Measurements from ENCODE around the gene SH3TC1.

SH3TC1 gene

GRCh38 chr4:8224975-8225625, 26.0 kb downstream of the SH3TC1 start:
- TF ChIP-seq CTCF (IDR thresholded peaks at IDR 0.05; ENCODE audit: low read depth, low read length) (no peak), MAX (IDR thresholded peaks at IDR 0.05; ENCODE audit: low read depth, low read length) (no peak), POLR2A (IDR thresholded peaks at IDR 0.05; ENCODE audit: extremely low read depth, insufficient read length) (no peak), MYC (IDR thresholded peaks at IDR 0.05; ENCODE audit: low read depth, low read length) (no peak)
- DNase-seq (ENCODE audit: low read depth): no peak
- no peak overlapping the region for H3K4me3 ChIP-seq (ENCODE audit: low read depth, low read length)

GRCh38 chr4:8225706-8226443, 26.8 kb downstream of the SH3TC1 start:
- no peak for TF ChIP-seq POLR2A (IDR thresholded peaks at IDR 0.05; ENCODE audit: extremely low read depth, insufficient read length)
- TF ChIP-seq MAX (IDR thresholded peaks at IDR 0.05; ENCODE audit: low read depth, low read length): no peak
- TF ChIP-seq CTCF (IDR thresholded peaks at IDR 0.05; ENCODE audit: low read depth, low read length): no peak
- no peak for TF ChIP-seq MYC (IDR thresholded peaks at IDR 0.05; ENCODE audit: low read depth, low read length)
- no peak for DNase-seq (ENCODE audit: low read depth)
- no peak overlapping the region for H3K4me3 ChIP-seq (ENCODE audit: low read depth, low read length)

- H3K4me3 ChIP-seq (ENCODE audit: low read depth, low read length): no peak overlapping the region
- no peak for DNase-seq (ENCODE audit: low read depth)
- TF ChIP-seq CTCF (IDR thresholded peaks at IDR 0.05; ENCODE audit: low read depth, low read length): no peak
- TF ChIP-seq MAX (IDR thresholded peaks at IDR 0.05; ENCODE audit: low read depth, low read length): no peak
- TF ChIP-seq MYC (IDR thresholded peaks at IDR 0.05; ENCODE audit: low read depth, low read length): no peak
- TF ChIP-seq POLR2A (IDR thresholded peaks at IDR 0.05; ENCODE audit: extremely low read depth, insufficient read length): no peak
These were observed 28.2 kb downstream of the SH3TC1 start for GRCh38 chr4:8227201-8227770.

GRCh38 chr4:8227771-8228318, 28.8 kb downstream of the SH3TC1 start:
- TF ChIP-seq MYC (IDR thresholded peaks at IDR 0.05; ENCODE audit: low read depth, low read length) (no peak), CTCF (IDR thresholded peaks at IDR 0.05; ENCODE audit: low read depth, low read length) (no peak), MAX (IDR thresholded peaks at IDR 0.05; ENCODE audit: low read depth, low read length) (no peak), POLR2A (IDR thresholded peaks at IDR 0.05; ENCODE audit: extremely low read depth, insufficient read length) (no peak)
- no peak for DNase-seq (ENCODE audit: low read depth)
- no peak overlapping the region for H3K4me3 ChIP-seq (ENCODE audit: low read depth, low read length)

- peak; percentile 84 for DNase-seq (ENCODE audit: low read depth)
- no peak overlapping the region for H3K4me3 ChIP-seq (ENCODE audit: low read depth, low read length)
- TF ChIP-seq MAX (IDR thresholded peaks at IDR 0.05; ENCODE audit: low read depth, low read length): peak; percentile 73
- TF ChIP-seq MYC (IDR thresholded peaks at IDR 0.05; ENCODE audit: low read depth, low read length): no peak; the same call in 1 of the 2 replicates
These were observed 29.5 kb downstream of the SH3TC1 start for GRCh38 chr4:8228319-8229250.
